CD4-positive, alpha-beta memory T cell (primary cell): ENCODE measurements around the gene A4GALT. TPM values are rescaled to one million over a fixed set of nuclear protein-coding genes. Genes with fewer than 3 reads are reported as not detected.
"Not testable (repeated sequence)": the region's sequence is repeated elsewhere in the genome, so short reads cannot be mapped to it uniquely, and the experiment has no call there.

Experiments
- CTCF ChIA-PET: fragments of 350-600 bp; sonication (Branson Sonifier 250); formaldehyde crosslinking; loops from one replicate; lab custom pipeline; 2021; ENCODE audit warnings: inconsistent platforms; ENCODE audit not compliant: partially characterized antibody; lab: Charles Lee
- POLR2A ChIA-PET: fragments of 350-600 bp; sonication (Branson Sonifier 250); formaldehyde crosslinking; loops from one replicate; lab custom pipeline; 2021; ENCODE audit not compliant: partially characterized antibody; lab: Charles Lee
- DNase-seq, 5 donors: peaks; one replicate each; pipeline versions ENCODE4 v3.0.0 to v3.0.0-alpha.2; 2020 to 2022; ENCODE audit warnings: mixed read lengths in 1 of 5
- H3K27ac ChIP-seq: one replicate; pipeline ENCODE4 v1.7.0; 2013; ENCODE audit warnings: low read depth, low read length
- H3K27me3 ChIP-seq: 2 replicates; pipeline ENCODE4 v1.7.0; 2013; ENCODE audit warnings: mild to moderate bottlenecking, low read length, moderate library complexity; ENCODE audit not compliant: insufficient read depth
- H3K36me3 ChIP-seq: 2 replicates; pipeline ENCODE4 v1.7.0; 2013; ENCODE audit warnings: mild to moderate bottlenecking, low read length, moderate library complexity; ENCODE audit not compliant: insufficient read depth
- H3K4me1 ChIP-seq: 2 replicates; pipeline ENCODE4 v1.7.0; 2013; ENCODE audit warnings: mild to moderate bottlenecking, low read length, moderate library complexity; ENCODE audit not compliant: insufficient read depth
- H3K4me3 ChIP-seq, 2 donors: one replicate each; pipeline ENCODE4 v1.7.0; 2013; ENCODE audit warnings: low read length in 2 of 2, mild to moderate bottlenecking in 1 of 2
- H3K9me3 ChIP-seq, 2 donors: one replicate each; pipeline ENCODE4 v1.7.0; 2013; ENCODE audit warnings: low read length in 2 of 2, control low read depth in 1 of 2; ENCODE audit not compliant: control insufficient read depth in 1 of 2
- H3K27ac Mint-ChIP-seq, 7 donors: one replicate each; pipeline ENCODE4 v1.8.0; 2020 to 2021; ENCODE audit warnings: mixed read lengths in 7 of 7, mild to moderate bottlenecking in 6 of 7, inconsistent platforms in 3 of 7, moderate library complexity in 3 of 7
- H3K27me3 Mint-ChIP-seq, 2 donors: one replicate each; pipeline ENCODE4 v1.8.0; 2020 to 2021; ENCODE audit warnings: mixed read lengths in 2 of 2
- H3K36me3 Mint-ChIP-seq, 2 donors: one replicate each; pipeline ENCODE4 v1.8.0; 2020 to 2021; ENCODE audit warnings: mixed read lengths in 2 of 2, inconsistent platforms in 1 of 2, mild to moderate bottlenecking in 1 of 2
- H3K4me1 Mint-ChIP-seq, 4 donors: one replicate each; pipeline ENCODE4 v1.8.0; 2020 to 2021; ENCODE audit warnings: mixed read lengths in 4 of 4, mild to moderate bottlenecking in 1 of 4
- H3K4me3 Mint-ChIP-seq, 8 donors: one replicate each; pipeline ENCODE4 v1.8.0; 2020 to 2021; ENCODE audit warnings: mixed read lengths in 8 of 8, mild to moderate bottlenecking in 7 of 8, moderate library complexity in 6 of 8, inconsistent platforms in 3 of 8
- H3K9me3 Mint-ChIP-seq, 8 donors: one replicate each; pipeline ENCODE4 v1.8.0; 2020 to 2021; ENCODE audit warnings: mixed read lengths in 8 of 8, mild to moderate bottlenecking in 5 of 8, inconsistent platforms in 3 of 8, moderate library complexity in 1 of 8
- intact Hi-C: fragments of 100-400 bp; cut with micrococcal nuclease; formaldehyde crosslinking; loops from one replicate; pipeline ENCODE4 v1.15.1; 2023
- polyA plus RNA-seq, 2 donors: library from polyadenylated mRNA; unstranded; fragments of 300-500 nt; fragmentation: Illumina TruSeq; gene quantifications; one replicate each; pipeline ENCODE4 v1.2.3, GENCODE V29; 2021
- total RNA-seq, 2 experiments: library from RNA; stranded (reverse); gene quantifications; one replicate each; pipeline ENCODE4 v1.2.3, GENCODE V29; 2021

Gene A4GALT
- total and polyA plus RNA-seq, 4 experiments from 2014 or later, result 0.15 TPM; not detected in 3

- H3K9me3 ChIP-seq, result peaks cover 0 to 5% of the 10 kb centered on the region in 2 donors
- no peaks in the 10 kb centered on the region for H3K36me3 ChIP-seq
- ChIA-PET POLR2A (no interaction called here), CTCF (no interaction called here)
- H3K27ac Mint-ChIP-seq, result no peak overlapping the region
- no peak overlapping the region for H3K27ac ChIP-seq
- H3K4me3 ChIP-seq, result no peak overlapping the region
- no peak overlapping the region for H3K4me3 Mint-ChIP-seq
- DNase-seq, result no peak
- peaks cover 0 to 6% of the 10 kb centered on the region in 2 donors for H3K36me3 Mint-ChIP-seq
- H3K27me3 Mint-ChIP-seq, result peaks cover 0 to 2% of the 10 kb centered on the region in 2 donors
- no peaks in the 10 kb centered on the region for H3K27me3 ChIP-seq
- H3K4me1 Mint-ChIP-seq, result peaks cover 0 to 2% (median 0%) of the 10 kb centered on the region in 4 donors
- peaks cover 0 to 18% (median 5%) of the 10 kb centered on the region in 8 donors for H3K9me3 Mint-ChIP-seq
- intact Hi-C loops, result no loop called here
- no peaks in the 10 kb centered on the region for H3K4me1 ChIP-seq
Observed at GRCh38 chr22:42679691-42680090, 41.0 kb downstream of the A4GALT start.

GRCh38 chr22:42678894-42679293 is 41.8 kb downstream of the A4GALT start:
- no peaks in the 10 kb centered on the region for H3K4me1 ChIP-seq
- H3K36me3 ChIP-seq, result no peaks in the 10 kb centered on the region
- ChIA-PET POLR2A (no interaction called here), CTCF (no interaction called here)
- no peak for DNase-seq
- intact Hi-C loops, result no loop called here
- H3K4me3 ChIP-seq, result no peak overlapping the region
- peaks cover 2 to 3% of the 10 kb centered on the region in 2 donors for H3K27me3 Mint-ChIP-seq
- H3K4me1 Mint-ChIP-seq, result peaks cover 0 to 2% (median 0%) of the 10 kb centered on the region in 4 donors
- H3K36me3 Mint-ChIP-seq, result peaks cover 0 to 6% of the 10 kb centered on the region in 2 donors
- no peak overlapping the region for H3K4me3 Mint-ChIP-seq
- H3K9me3 Mint-ChIP-seq, result peaks cover 0 to 18% (median 5%) of the 10 kb centered on the region in 8 donors
- H3K9me3 ChIP-seq, result peaks cover 0 to 5% of the 10 kb centered on the region in 2 donors
- no peak overlapping the region for H3K27ac Mint-ChIP-seq
- H3K27ac ChIP-seq, result no peak overlapping the region
- H3K27me3 ChIP-seq, result no peaks in the 10 kb centered on the region

- not testable (repeated sequence) for DNase-seq, H3K36me3 Mint-ChIP-seq
- peaks cover 0 to 18% (median 5%) of the 10 kb centered on the region in 8 donors for H3K9me3 Mint-ChIP-seq
Observed at GRCh38 chr22:42677936-42678335, 42.7 kb downstream of the A4GALT start.

GRCh38 chr22:42676059-42676607 is 44.5 kb downstream of the A4GALT start:
- ChIA-PET POLR2A (no interaction called here), CTCF (interaction anchor here (1.9 kb wide), 1 partner anchor 13 kb away, joined by 4 read pairs; no protein-coding TSS in a partner anchor)
- peaks cover 0 to 18% (median 5%) of the 10 kb centered on the region in 8 donors for H3K9me3 Mint-ChIP-seq
- H3K27me3 ChIP-seq, result no peaks in the 10 kb centered on the region
- H3K4me1 Mint-ChIP-seq, result peaks cover 4 to 6% (median 5%) of the 10 kb centered on the region in 4 donors
- H3K4me3 ChIP-seq, result no peak overlapping the region
- H3K27ac ChIP-seq, result no peak overlapping the region
- peaks cover 0 to 5% of the 10 kb centered on the region in 2 donors for H3K9me3 ChIP-seq
- intact Hi-C loops, result no loop called here
- H3K36me3 ChIP-seq, result no peaks in the 10 kb centered on the region
- no peak overlapping the region for H3K27ac Mint-ChIP-seq
- peaks cover 0 to 3% of the 10 kb centered on the region in 2 donors for H3K27me3 Mint-ChIP-seq
- no peak overlapping the region for H3K4me3 Mint-ChIP-seq
- H3K36me3 Mint-ChIP-seq, result peaks cover 0 to 6% of the 10 kb centered on the region in 2 donors
- no peak for DNase-seq
- H3K4me1 ChIP-seq, result peaks cover 4% of the 10 kb centered on the region

More at GRCh38 chr22:42677936-42678335, 42.7 kb downstream of the A4GALT start:
- H3K27me3 Mint-ChIP-seq, H3K4me3 ChIP-seq, intact Hi-C loops, POLR2A ChIA-PET, H3K27ac ChIP-seq, CTCF ChIA-PET, H3K27me3 ChIP-seq, H3K36me3 ChIP-seq, H3K4me3 Mint-ChIP-seq, H3K27ac Mint-ChIP-seq, H3K4me1 ChIP-seq, H3K4me1 Mint-ChIP-seq, H3K9me3 ChIP-seq: not testable (repeated sequence)

GRCh38 chr22:42673898-42674401 is 46.7 kb downstream of the A4GALT start:
- Histone ChIP-seq H3K27ac (no peak overlapping the region), H3K9me3 (peaks cover 0 to 4% of the 10 kb centered on the region in 2 donors), H3K27me3 (no peaks in the 10 kb centered on the region), H3K36me3 (no peaks in the 10 kb centered on the region), H3K4me3 (no peak overlapping the region), H3K4me1 (peaks cover 8% of the 10 kb centered on the region)
- no peak for DNase-seq
- intact Hi-C loops, result no loop called here
- ChIA-PET POLR2A (no interaction called here), CTCF (interaction anchor here (0.5 to 1.7 kb wide), 3 partner anchors 11 to 194 kb away, joined by 4 to 5 read pairs (median 4); no protein-coding TSS in a partner anchor)
- H3K27ac Mint-ChIP-seq, result no peak overlapping the region
- H3K27me3 Mint-ChIP-seq, result peaks cover 0 to 3% of the 10 kb centered on the region in 2 donors
- H3K9me3 Mint-ChIP-seq, result peaks cover 0 to 11% (median 4%) of the 10 kb centered on the region in 8 donors
- H3K4me1 Mint-ChIP-seq, result peaks cover 8 to 15% (median 12%) of the 10 kb centered on the region in 4 donors
- peaks cover 0 to 6% of the 10 kb centered on the region in 2 donors for H3K36me3 Mint-ChIP-seq
- H3K4me3 Mint-ChIP-seq, result no peak overlapping the region

- H3K4me3 Mint-ChIP-seq, H3K36me3 ChIP-seq, H3K9me3 ChIP-seq, H3K27ac Mint-ChIP-seq, H3K9me3 Mint-ChIP-seq, H3K36me3 Mint-ChIP-seq, H3K27me3 Mint-ChIP-seq, H3K4me3 ChIP-seq, DNase-seq, H3K4me1 ChIP-seq, intact Hi-C loops, H3K27ac ChIP-seq, POLR2A ChIA-PET, H3K27me3 ChIP-seq: not testable (repeated sequence)
- CTCF ChIA-PET, result interaction anchor here (0.5 to 1.7 kb wide), 3 partner anchors 10 to 195 kb away, joined by 4 to 5 read pairs (median 4); no protein-coding TSS in a partner anchor
- peaks cover 8 to 15% (median 12%) of the 10 kb centered on the region in 4 donors for H3K4me1 Mint-ChIP-seq
Observed at GRCh38 chr22:42673071-42673470, 47.6 kb downstream of the A4GALT start.

- Histone ChIP-seq H3K4me1 (peaks cover 8% of the 10 kb centered on the region), H3K9me3 (no peaks in the 10 kb centered on the region), H3K4me3 (no peak overlapping the region), H3K27ac (no peak overlapping the region), H3K36me3 (no peaks in the 10 kb centered on the region), H3K27me3 (no peaks in the 10 kb centered on the region)
- Mint-ChIP-seq H3K27ac (peak overlapping the region in 3 of 7 donors; percentile 22 to 66 (median 57)), H3K4me1 (peaks cover 8 to 15% (median 12%) of the 10 kb centered on the region in 4 donors), H3K27me3 (peaks cover 0 to 3% of the 10 kb centered on the region in 2 donors), H3K4me3 (peak overlapping the region in 4 of 8 donors; percentile 29 to 44 (median 36)), H3K9me3 (no peaks in the 10 kb centered on the region), H3K36me3 (no peaks in the 10 kb centered on the region)
- intact Hi-C loops, result no loop called here
- CTCF ChIA-PET, result interaction anchor here (1.1 kb wide), 1 partner anchor 10 kb away, joined by 3 read pairs; no protein-coding TSS in a partner anchor
- no peak for DNase-seq
- POLR2A ChIA-PET, result interaction anchor here (1.0 kb wide), 1 partner anchor 12 kb away, joined by 3 read pairs; no protein-coding TSS in a partner anchor
Observed at GRCh38 chr22:42670921-42671709, 49.6 kb downstream of the A4GALT start.
